ENCODE measurements around the gene PNP. TPM values are rescaled to one million over a fixed set of nuclear protein-coding genes. Genes with fewer than 3 reads are reported as not detected.

Gene PNP
- total RNA-seq, 1 experiment from 2014 or later = 87.5 TPM

GRCh38 chr14:20429801-20430669 is 39.2 kb upstream of the PNP start:
- Histone ChIP-seq H2BK12ac (ENCODE audit: insufficient read length, low read depth, low read length) (no peak overlapping the region), H2AFZ (ENCODE audit: low read length) (no peak overlapping the region), H3K79me1 (ENCODE audit: insufficient read depth, low read depth, low read length, poor library complexity, severe bottlenecking) (no peaks in the 10 kb centered on the region), H3K14ac (ENCODE audit: insufficient read depth, low read length) (peak overlapping the region; percentile 28; the same call in 1 of the 2 replicates), H3K56ac (ENCODE audit: insufficient read length, low read depth, low read length) (no peak overlapping the region), H3K23me2 (ENCODE audit: insufficient read length, low read depth, low read length, poor library complexity, severe bottlenecking) (no peaks in the 10 kb centered on the region), H3K9me3 (ENCODE audit: control insufficient read depth, low read depth, low read length) (no peaks in the 10 kb centered on the region), H2AK5ac (ENCODE audit: insufficient read length, low read length) (no peak overlapping the region), H3K4me2 (ENCODE audit: insufficient read depth, insufficient read length, low read length) (no peak overlapping the region), H4K8ac (replicated peaks; ENCODE audit: insufficient read length, low read depth, low read length) (no peak overlapping the region), H4K91ac (ENCODE audit: insufficient read length, low read depth, low read length) (no peak overlapping the region), H2BK20ac (ENCODE audit: low read depth, low read length, poor library complexity, severe bottlenecking) (no peak overlapping the region), H3K79me2 (ENCODE audit: insufficient read depth, low read length) (no peaks in the 10 kb centered on the region), H3K18ac (ENCODE audit: insufficient read length, low read depth, low read length) (no peak overlapping the region), H2BK15ac (ENCODE audit: low read depth, low read length) (no peak overlapping the region), H3K4me1 (ENCODE audit: insufficient read depth, low read length) (peaks cover 9% of the 10 kb centered on the region; the same call in 1 of the 2 replicates), H3K27me3 (ENCODE audit: insufficient read depth, low read length) (no peaks in the 10 kb centered on the region), H3K4ac (ENCODE audit: low read depth, low read length) (no peak overlapping the region), H2BK120ac (ENCODE audit: low read depth, low read length, poor library complexity, severe bottlenecking) (no peak overlapping the region), H2BK5ac (ENCODE audit: insufficient read length, low read length) (no peak overlapping the region), H3K9ac (ENCODE audit: extremely low read depth, insufficient read length, low read length) (no peak overlapping the region), H4K20me1 (ENCODE audit: control insufficient read depth, insufficient read depth, insufficient read length) (no peaks in the 10 kb centered on the region), H3K27ac (ENCODE audit: insufficient read length, low read depth, low read length) (no peak overlapping the region), H3K23ac (ENCODE audit: insufficient read length, low read depth, low read length) (no peak overlapping the region), H3T11ph (ENCODE audit: low read length) (no peak overlapping the region), H4K5ac (ENCODE audit: insufficient read length, low read depth, low read length) (no peak overlapping the region)
- Mint-ChIP-seq H3K9me3 (no peaks in the 10 kb centered on the region), H3K4me1 (peaks cover 15 to 16% of the 10 kb centered on the region in 2 experiments), H3K27ac (no peak overlapping the region; a peak in 1 of 7 replicates), H3K27me3 (ENCODE audit: low read depth) (no peaks in the 10 kb centered on the region), H3K4me3 (no peak overlapping the region), H3K36me3 (ENCODE audit: insufficient read depth in 1 of 3, low read depth in 3 of 3) (no peaks in the 10 kb centered on the region)
- TF ChIP-seq, protein P1, sequence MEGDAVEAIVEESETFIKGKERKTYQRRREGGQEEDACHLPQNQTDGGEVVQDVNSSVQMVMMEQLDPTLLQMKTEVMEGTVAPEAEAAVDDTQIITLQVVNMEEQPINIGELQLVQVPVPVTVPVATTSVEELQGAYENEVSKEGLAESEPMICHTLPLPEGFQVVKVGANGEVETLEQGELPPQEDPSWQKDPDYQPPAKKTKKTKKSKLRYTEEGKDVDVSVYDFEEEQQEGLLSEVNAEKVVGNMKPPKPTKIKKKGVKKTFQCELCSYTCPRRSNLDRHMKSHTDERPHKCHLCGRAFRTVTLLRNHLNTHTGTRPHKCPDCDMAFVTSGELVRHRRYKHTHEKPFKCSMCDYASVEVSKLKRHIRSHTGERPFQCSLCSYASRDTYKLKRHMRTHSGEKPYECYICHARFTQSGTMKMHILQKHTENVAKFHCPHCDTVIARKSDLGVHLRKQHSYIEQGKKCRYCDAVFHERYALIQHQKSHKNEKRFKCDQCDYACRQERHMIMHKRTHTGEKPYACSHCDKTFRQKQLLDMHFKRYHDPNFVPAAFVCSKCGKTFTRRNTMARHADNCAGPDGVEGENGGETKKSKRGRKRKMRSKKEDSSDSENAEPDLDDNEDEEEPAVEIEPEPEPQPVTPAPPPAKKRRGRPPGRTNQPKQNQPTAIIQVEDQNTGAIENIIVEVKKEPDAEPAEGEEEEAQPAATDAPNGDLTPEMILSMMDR (conservative IDR thresholded peaks at IDR 0.05) = no peak
- DNase-seq = no peak
- WGBS (ENCODE audit: extremely low coverage, insufficient read length, low lambda C conversion rate) = no CpG with 5 or more reads among the region's 30 CpGs

Measured in H9 (cell line).